WTC11 (cell line): ENCODE measurements around the gene SLC44A5. TPM values are rescaled to one million over a fixed set of nuclear protein-coding genes. Genes with fewer than 3 reads are reported as not detected.

Source experiments
- ATAC-seq: fragments of 200-7000 bp; cut with Tn5 transposase; 2 replicates; pipeline ENCODE4 v1.10.0; 2021; ENCODE audit warnings: mild to moderate bottlenecking, moderate library complexity
- CTCF ChIA-PET: fragments of 300-600 bp; sonication (Branson Sonifier 250); formaldehyde crosslinking; loops from one replicate; lab custom pipeline; 2021; ENCODE audit warnings: antibody characterized with exemption; lab: Charles Lee
- POLR2A ChIA-PET: fragments of 350-600 bp; sonication (Branson Sonifier 250); formaldehyde crosslinking; loops from one replicate; lab custom pipeline; 2021; ENCODE audit warnings: antibody characterized with exemption; lab: Charles Lee
- DNase-seq: peaks from one replicate; pipeline ENCODE4 v3.0.0; 2021; ENCODE audit warnings: low spot score
- H3K27ac Mint-ChIP-seq: 2 replicates; pipeline ENCODE4 v1.8.0; 2021; ENCODE audit warnings: mixed read lengths
- H3K27me3 Mint-ChIP-seq: 2 replicates; pipeline ENCODE4 v1.8.0; 2021; ENCODE audit warnings: low read depth, mild to moderate bottlenecking, moderate library complexity, mixed read lengths
- H3K36me3 Mint-ChIP-seq: 2 replicates; pipeline ENCODE4 v1.8.0; 2021; ENCODE audit warnings: mixed read lengths
- H3K4me1 Mint-ChIP-seq: 2 replicates; pipeline ENCODE4 v1.8.0; 2022; ENCODE audit warnings: mixed read lengths
- H3K4me3 Mint-ChIP-seq: 2 replicates; pipeline ENCODE4 v1.8.0; 2021; ENCODE audit warnings: mild to moderate bottlenecking, moderate library complexity, mixed read lengths
- H3K9me3 Mint-ChIP-seq: 2 replicates; pipeline ENCODE4 v1.8.0; 2021; ENCODE audit warnings: mixed read lengths
- CREM ChIP-seq: sonication (generic); formaldehyde crosslinking; IDR thresholded peaks from 2 replicates; pipeline ENCODE4 v1.8.1; 2022; ENCODE audit warnings: mild to moderate bottlenecking, missing genetic modification reagents, moderate library complexity
- ESRRA ChIP-seq: sonication (generic); formaldehyde crosslinking; IDR thresholded peaks from 2 replicates; pipeline ENCODE4 v1.8.1; 2022; ENCODE audit warnings: mild to moderate bottlenecking, missing genetic modification reagents, borderline replicate concordance
- FOXK1 ChIP-seq: sonication (generic); formaldehyde crosslinking; IDR thresholded peaks from 2 replicates; pipeline ENCODE4 v1.8.0; 2022; ENCODE audit warnings: mild to moderate bottlenecking, moderate library complexity, missing genetic modification reagents
- FOXP1 ChIP-seq: sonication (generic); formaldehyde crosslinking; IDR thresholded peaks from 2 replicates; pipeline ENCODE4 v1.8.0; 2022; ENCODE audit warnings: missing genetic modification reagents, mild to moderate bottlenecking, moderate library complexity, borderline replicate concordance
- GABPB1 ChIP-seq: sonication (generic); formaldehyde crosslinking; IDR thresholded peaks from 2 replicates; pipeline ENCODE4 v1.8.1; 2023; ENCODE audit warnings: mild to moderate bottlenecking, missing genetic modification reagents
- IRF2 ChIP-seq: sonication (generic); formaldehyde crosslinking; IDR thresholded peaks from 2 replicates; pipeline ENCODE4 v1.8.0; 2022; ENCODE audit warnings: low read depth, missing genetic modification reagents, borderline replicate concordance
- MXD4 ChIP-seq: fragments of 250-450 bp; sonication (Bioruptor Pico); IDR thresholded peaks from 2 replicates; pipeline ENCODE4 v1.8.0; 2021; ENCODE audit warnings: mild to moderate bottlenecking, moderate library complexity, borderline replicate concordance
- NR3C1 ChIP-seq: sonication (generic); formaldehyde crosslinking; conservative IDR thresholded peaks from 2 replicates; pipeline ENCODE4 v1.8.1; 2023; ENCODE audit warnings: low read depth, mild to moderate bottlenecking, missing genetic modification reagents
- SMAD4 ChIP-seq: sonication (generic); formaldehyde crosslinking; IDR thresholded peaks from 2 replicates; pipeline ENCODE4 v1.8.0; 2022; ENCODE audit warnings: mild to moderate bottlenecking, missing genetic modification reagents
- SOX15 ChIP-seq: fragments of 250-450 bp; sonication (Bioruptor Pico); IDR thresholded peaks from 2 replicates; pipeline ENCODE4 v1.9.0; 2021; ENCODE audit warnings: mild to moderate bottlenecking
- TEAD1 ChIP-seq: sonication (generic); formaldehyde crosslinking; IDR thresholded peaks from 2 replicates; pipeline ENCODE4 v1.8.0; 2022; ENCODE audit warnings: mild to moderate bottlenecking, missing genetic modification reagents
- ZBTB21 ChIP-seq: sonication (generic); formaldehyde crosslinking; IDR thresholded peaks from 2 replicates; pipeline ENCODE4 v1.8.1; 2023; ENCODE audit warnings: mild to moderate bottlenecking, missing genetic modification reagents, borderline replicate concordance
- ZNF317 ChIP-seq: sonication (generic); formaldehyde crosslinking; IDR thresholded peaks from 2 replicates; pipeline ENCODE4 v1.8.1; 2023; ENCODE audit warnings: low read depth, mild to moderate bottlenecking, moderate library complexity, missing genetic modification reagents, borderline replicate concordance
- ZNF396 ChIP-seq: fragments of 250-450 bp; sonication (Bioruptor Pico); IDR thresholded peaks from 2 replicates; pipeline ENCODE4 v1.8.0; 2021; ENCODE audit warnings: mild to moderate bottlenecking, moderate library complexity, borderline replicate concordance
- ZNF416 ChIP-seq: fragments of 250-450 bp; sonication (Bioruptor Pico); IDR thresholded peaks from 2 replicates; pipeline ENCODE4 v1.9.0; 2021; ENCODE audit warnings: mild to moderate bottlenecking, inconsistent platforms
- ZNF671 ChIP-seq: fragments of 250-450 bp; sonication (Bioruptor Pico); IDR thresholded peaks from 2 replicates; pipeline ENCODE4 v1.8.0; 2021; ENCODE audit warnings: mild to moderate bottlenecking
- total RNA-seq: library from RNA; stranded (reverse); gene quantifications from 3 replicates; pipeline ENCODE4 v1.2.3, GENCODE V29; 2021
- TF ChIP-seq, protein P1 (sequence below): sonication (generic); formaldehyde crosslinking; IDR thresholded peaks from 2 replicates; pipeline ENCODE4 v1.8.0; 2022; ENCODE audit warnings: mild to moderate bottlenecking, missing genetic modification reagents
- TF ChIP-seq, protein P2 (sequence below): sonication (generic); formaldehyde crosslinking; IDR thresholded peaks from 2 replicates; pipeline ENCODE4 v1.8.0; 2022; ENCODE audit warnings: mild to moderate bottlenecking, missing genetic modification reagents
- TF ChIP-seq, protein P3 (sequence below): sonication (generic); formaldehyde crosslinking; conservative IDR thresholded peaks from 2 replicates; pipeline ENCODE4 v1.8.1; 2022; ENCODE audit warnings: mild to moderate bottlenecking, missing genetic modification reagents
- TF ChIP-seq, protein P4 (sequence below): sonication (generic); formaldehyde crosslinking; IDR thresholded peaks from 2 replicates; pipeline ENCODE4 v1.8.1; 2022; ENCODE audit warnings: mild to moderate bottlenecking, moderate library complexity, missing genetic modification reagents
- TF ChIP-seq, protein P5 (sequence below): sonication (generic); formaldehyde crosslinking; IDR thresholded peaks from 2 replicates; pipeline ENCODE4 v1.8.0; 2023; ENCODE audit warnings: missing genetic modification reagents
- TF ChIP-seq, protein P6 (sequence below): sonication (generic); formaldehyde crosslinking; IDR thresholded peaks from 2 replicates; pipeline ENCODE4 v1.8.1; 2023; ENCODE audit warnings: mild to moderate bottlenecking, missing genetic modification reagents

The SLC44A5 gene
- total RNA-seq, 1 experiment from 2014 or later = 1.8 TPM

DNA sequence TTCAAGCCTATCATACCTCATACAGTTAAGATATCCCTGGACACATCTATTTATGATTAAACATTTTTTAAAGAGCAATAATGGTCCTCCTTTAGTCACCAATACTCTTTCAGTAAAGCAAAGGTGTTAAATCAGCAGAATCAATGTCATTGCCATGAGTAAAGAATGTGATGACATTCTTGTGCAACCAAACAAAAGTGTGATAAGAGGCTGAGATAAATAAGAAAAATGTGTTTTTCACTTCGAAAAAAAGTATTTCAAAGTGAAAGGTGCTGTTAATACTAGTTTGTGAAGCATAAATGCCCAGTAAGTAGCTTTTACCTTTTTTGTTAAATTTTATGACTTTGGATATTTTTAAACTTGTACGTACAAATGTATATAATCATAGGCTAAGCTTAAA is 8.4 kb downstream of the SLC44A5 start:
- Mint-ChIP-seq H3K36me3 (no peaks in the 10 kb centered on the region), H3K4me3 (no peak overlapping the region), H3K27me3 (no peaks in the 10 kb centered on the region), H3K27ac (no peak overlapping the region), H3K4me1 (peaks cover 8% of the 10 kb centered on the region), H3K9me3 (peaks cover 8% of the 10 kb centered on the region; the same call in 1 of the 2 replicates)
- no peak for TF ChIP-seq CREM (CRISPR knock-in tag)
- no peak for TF ChIP-seq ZNF416 (CRISPR knock-in tag)
- TF ChIP-seq ZBTB21 (CRISPR knock-in tag) = no peak
- TF ChIP-seq, protein P1, sequence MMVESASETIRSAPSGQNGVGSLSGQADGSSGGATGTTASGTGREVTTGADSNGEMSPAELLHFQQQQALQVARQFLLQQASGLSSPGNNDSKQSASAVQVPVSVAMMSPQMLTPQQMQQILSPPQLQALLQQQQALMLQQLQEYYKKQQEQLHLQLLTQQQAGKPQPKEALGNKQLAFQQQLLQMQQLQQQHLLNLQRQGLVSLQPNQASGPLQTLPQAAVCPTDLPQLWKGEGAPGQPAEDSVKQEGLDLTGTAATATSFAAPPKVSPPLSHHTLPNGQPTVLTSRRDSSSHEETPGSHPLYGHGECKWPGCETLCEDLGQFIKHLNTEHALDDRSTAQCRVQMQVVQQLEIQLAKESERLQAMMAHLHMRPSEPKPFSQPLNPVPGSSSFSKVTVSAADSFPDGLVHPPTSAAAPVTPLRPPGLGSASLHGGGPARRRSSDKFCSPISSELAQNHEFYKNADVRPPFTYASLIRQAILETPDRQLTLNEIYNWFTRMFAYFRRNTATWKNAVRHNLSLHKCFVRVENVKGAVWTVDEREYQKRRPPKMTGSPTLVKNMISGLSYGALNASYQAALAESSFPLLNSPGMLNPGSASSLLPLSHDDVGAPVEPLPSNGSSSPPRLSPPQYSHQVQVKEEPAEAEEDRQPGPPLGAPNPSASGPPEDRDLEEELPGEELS = no peak
- TF ChIP-seq, protein P2, sequence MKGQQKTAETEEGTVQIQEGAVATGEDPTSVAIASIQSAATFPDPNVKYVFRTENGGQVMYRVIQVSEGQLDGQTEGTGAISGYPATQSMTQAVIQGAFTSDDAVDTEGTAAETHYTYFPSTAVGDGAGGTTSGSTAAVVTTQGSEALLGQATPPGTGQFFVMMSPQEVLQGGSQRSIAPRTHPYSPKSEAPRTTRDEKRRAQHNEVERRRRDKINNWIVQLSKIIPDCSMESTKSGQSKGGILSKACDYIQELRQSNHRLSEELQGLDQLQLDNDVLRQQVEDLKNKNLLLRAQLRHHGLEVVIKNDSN (CRISPR knock-in tag) = no peak
- no peak for TF ChIP-seq ZNF671 (CRISPR knock-in tag)
- TF ChIP-seq, protein P3, sequence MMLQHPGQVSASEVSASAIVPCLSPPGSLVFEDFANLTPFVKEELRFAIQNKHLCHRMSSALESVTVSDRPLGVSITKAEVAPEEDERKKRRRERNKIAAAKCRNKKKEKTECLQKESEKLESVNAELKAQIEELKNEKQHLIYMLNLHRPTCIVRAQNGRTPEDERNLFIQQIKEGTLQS (CRISPR knock-in tag) = no peak
- no peak for TF ChIP-seq ESRRA (CRISPR knock-in tag)
- TF ChIP-seq SMAD4 (CRISPR knock-in tag) = no peak
- no peak for TF ChIP-seq GABPB1 (CRISPR knock-in tag)
- no peak for DNase-seq
- ATAC-seq = no peak
- POLR2A ChIA-PET = no interaction called here
- CTCF ChIA-PET = interaction anchor here (1.7 kb wide), 1 partner anchor 12 kb away, joined by 7 read pairs; no protein-coding TSS in a partner anchor

DNA sequence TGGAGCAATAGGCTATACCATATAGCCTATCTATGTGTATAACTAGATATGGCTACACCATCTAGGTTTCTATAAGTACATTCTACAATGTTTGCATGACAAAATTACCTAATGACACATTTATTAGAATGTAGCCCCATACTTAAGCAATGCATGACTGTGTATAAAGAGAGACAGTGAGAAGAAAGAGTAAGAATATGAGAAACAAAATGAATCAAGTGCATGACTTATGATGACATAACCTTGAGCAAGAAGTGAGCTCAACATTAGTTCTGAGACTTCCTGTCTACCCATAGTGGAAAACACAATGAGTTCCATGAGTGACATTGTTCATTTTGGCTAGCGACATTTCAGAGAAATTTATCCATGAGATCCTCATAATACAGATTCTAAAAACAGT is 10.1 kb downstream of the SLC44A5 start:
- CTCF ChIA-PET = interaction anchor here (2.0 kb wide), 1 partner anchor 14 kb away, joined by 5 read pairs; no protein-coding TSS in a partner anchor
- TF ChIP-seq, protein P4, sequence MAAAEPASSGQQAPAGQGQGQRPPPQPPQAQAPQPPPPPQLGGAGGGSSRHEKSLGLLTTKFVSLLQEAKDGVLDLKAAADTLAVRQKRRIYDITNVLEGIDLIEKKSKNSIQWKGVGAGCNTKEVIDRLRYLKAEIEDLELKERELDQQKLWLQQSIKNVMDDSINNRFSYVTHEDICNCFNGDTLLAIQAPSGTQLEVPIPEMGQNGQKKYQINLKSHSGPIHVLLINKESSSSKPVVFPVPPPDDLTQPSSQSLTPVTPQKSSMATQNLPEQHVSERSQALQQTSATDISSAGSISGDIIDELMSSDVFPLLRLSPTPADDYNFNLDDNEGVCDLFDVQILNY (CRISPR knock-in tag) = no peak
- TF ChIP-seq ZNF317 (CRISPR knock-in tag) = no peak
- TF ChIP-seq, protein P2 (CRISPR knock-in tag) = no peak
- no peak for TF ChIP-seq IRF2 (CRISPR knock-in tag)
- no peak for TF ChIP-seq MXD4
- H3K4me1 Mint-ChIP-seq = peaks cover 8% of the 10 kb centered on the region
- H3K27me3 Mint-ChIP-seq = no peaks in the 10 kb centered on the region
- DNase-seq (no peak), ATAC-seq (no peak)
- H3K9me3 Mint-ChIP-seq = peaks cover 8% of the 10 kb centered on the region; the same call in 1 of the 2 replicates
- H3K36me3 Mint-ChIP-seq = no peaks in the 10 kb centered on the region
- H3K4me3 Mint-ChIP-seq = no peak overlapping the region
- no peak overlapping the region for H3K27ac Mint-ChIP-seq
- POLR2A ChIA-PET = no interaction called here

DNA sequence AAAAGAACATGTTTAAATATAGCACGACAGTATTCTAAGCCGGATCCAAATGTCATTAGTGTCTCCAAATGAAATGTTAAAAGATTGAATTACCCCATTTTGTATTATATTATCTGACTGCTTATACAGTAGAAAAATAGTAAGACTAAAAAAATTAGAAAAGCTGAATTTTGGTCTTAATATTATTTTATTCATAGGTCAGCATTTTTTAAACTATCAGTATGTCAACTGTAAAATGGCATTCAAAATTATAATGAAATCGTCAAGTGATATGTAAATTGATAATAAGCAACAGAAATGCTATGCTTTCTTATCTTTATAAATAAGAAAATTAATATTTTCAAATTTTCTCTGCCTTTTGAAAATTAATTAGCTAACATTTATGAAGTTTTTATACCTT is 16.6 kb downstream of the SLC44A5 start:
- POLR2A ChIA-PET = no interaction called here
- CTCF ChIA-PET = no interaction called here
- TF ChIP-seq FOXK1 (CRISPR knock-in tag) (no peak), ZNF396 (no peak), SOX15 (CRISPR knock-in tag) (no peak), NR3C1 (CRISPR knock-in tag) (no peak), FOXP1 (CRISPR knock-in tag) (no peak), IRF2 (CRISPR knock-in tag) (no peak), TEAD1 (CRISPR knock-in tag) (no peak)
- TF ChIP-seq, protein P5, sequence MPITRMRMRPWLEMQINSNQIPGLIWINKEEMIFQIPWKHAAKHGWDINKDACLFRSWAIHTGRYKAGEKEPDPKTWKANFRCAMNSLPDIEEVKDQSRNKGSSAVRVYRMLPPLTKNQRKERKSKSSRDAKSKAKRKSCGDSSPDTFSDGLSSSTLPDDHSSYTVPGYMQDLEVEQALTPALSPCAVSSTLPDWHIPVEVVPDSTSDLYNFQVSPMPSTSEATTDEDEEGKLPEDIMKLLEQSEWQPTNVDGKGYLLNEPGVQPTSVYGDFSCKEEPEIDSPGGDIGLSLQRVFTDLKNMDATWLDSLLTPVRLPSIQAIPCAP = no peak
- TF ChIP-seq, protein P3 (CRISPR knock-in tag) = no peak
- TF ChIP-seq, protein P6, sequence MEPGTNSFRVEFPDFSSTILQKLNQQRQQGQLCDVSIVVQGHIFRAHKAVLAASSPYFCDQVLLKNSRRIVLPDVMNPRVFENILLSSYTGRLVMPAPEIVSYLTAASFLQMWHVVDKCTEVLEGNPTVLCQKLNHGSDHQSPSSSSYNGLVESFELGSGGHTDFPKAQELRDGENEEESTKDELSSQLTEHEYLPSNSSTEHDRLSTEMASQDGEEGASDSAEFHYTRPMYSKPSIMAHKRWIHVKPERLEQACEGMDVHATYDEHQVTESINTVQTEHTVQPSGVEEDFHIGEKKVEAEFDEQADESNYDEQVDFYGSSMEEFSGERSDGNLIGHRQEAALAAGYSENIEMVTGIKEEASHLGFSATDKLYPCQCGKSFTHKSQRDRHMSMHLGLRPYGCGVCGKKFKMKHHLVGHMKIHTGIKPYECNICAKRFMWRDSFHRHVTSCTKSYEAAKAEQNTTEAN = no peak

More for the DNA sequence above, 16.6 kb downstream of the SLC44A5 start:
- H3K27ac Mint-ChIP-seq = no peak overlapping the region
- peaks cover 6% of the 10 kb centered on the region for H3K4me1 Mint-ChIP-seq
- H3K4me3 Mint-ChIP-seq = no peak overlapping the region
- no peaks in the 10 kb centered on the region for H3K36me3 Mint-ChIP-seq
- DNase-seq = no peak
- peaks cover 6% of the 10 kb centered on the region for H3K9me3 Mint-ChIP-seq
- no peak for ATAC-seq
- H3K27me3 Mint-ChIP-seq = no peaks in the 10 kb centered on the region
